GM12891 (cell line): ENCODE results near the gene EXOC4.

Experiments
- POLR2A ChIP-seq: IDR thresholded peaks from 2 replicates; pipeline ENCODE4 v1.6.1; 2011; ENCODE audit warnings: low read depth, low read length, control low read depth
- SPI1 ChIP-seq: IDR thresholded peaks from 2 replicates; pipeline ENCODE4 v1.6.1; 2011; ENCODE audit warnings: low read depth, low read length, control low read depth
- TAF1 ChIP-seq: IDR thresholded peaks from 2 replicates; pipeline ENCODE4 v1.6.1; 2011; ENCODE audit warnings: low read depth, low read length, control low read depth

DNA sequence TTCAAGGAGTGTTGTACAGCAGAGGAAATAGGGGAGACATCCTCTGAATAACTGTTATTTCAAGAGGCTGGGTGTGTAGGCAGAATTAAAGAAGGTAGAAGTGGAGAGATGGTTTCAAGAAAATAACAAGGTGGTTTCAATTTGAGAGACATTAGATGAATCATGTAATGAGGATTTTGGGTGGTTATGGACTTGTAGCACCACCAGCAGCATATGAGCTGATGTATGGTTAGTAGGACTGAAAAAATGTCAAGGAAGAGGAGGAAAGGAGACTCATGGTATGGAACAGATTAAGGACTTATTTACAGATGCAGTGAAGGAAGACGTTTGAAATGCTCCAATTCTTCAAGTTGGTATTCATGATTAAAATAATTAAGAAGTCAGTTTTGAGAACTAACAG lies 166.2 kb downstream of the EXOC4 start:
- TF ChIP-seq POLR2A = no peak
- TF ChIP-seq TAF1 = no peak
- no peak for TF ChIP-seq SPI1
